AG08396 (cell line): ENCODE data around the gene JAKMIP3.

Source experiments
- DNase-seq: peaks from one replicate; pipeline ENCODE4 v3.0.0; 2012; ENCODE audit warnings: low spot score, mixed read lengths

JAKMIP3 gene

DNA sequence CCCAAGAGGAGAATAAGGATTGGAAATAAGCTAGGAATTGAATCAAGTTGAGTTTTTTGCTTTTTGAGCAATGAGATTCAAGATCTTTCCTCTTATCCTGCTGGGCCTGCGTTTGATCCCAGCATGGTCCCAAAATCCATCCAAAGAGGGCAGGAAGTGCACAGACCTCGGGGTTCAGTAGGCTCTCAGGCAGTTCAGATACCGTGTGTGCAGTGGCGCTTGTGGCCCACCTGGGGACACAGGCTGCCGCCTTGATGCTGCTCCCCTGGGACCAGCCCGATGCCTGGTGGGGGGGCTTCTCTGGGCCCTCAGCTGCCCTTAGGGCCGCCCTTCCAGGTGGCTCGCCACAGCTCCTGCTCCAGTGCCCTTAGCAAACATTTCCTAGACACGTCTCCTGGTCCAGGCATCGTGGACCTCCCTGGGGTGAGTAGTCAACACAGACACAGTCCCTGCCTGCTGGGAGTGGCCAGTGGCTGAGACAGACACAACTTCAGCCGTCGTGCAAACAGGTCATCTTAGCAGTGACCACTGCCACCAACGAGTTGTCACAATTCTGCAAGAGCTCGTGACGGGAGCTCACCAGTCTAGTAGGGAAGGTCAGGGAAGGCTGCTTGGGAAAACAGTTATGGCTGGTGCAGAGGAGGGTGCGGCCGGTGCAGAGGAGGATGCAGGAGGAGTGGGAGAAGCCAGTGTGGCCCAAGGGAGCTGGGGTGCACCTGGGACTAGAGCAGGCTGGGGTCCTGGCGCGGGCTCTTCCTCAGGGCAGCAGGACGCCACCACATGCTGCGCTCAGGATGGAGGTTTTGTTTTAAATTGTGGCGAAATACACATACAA, 21.7 kb upstream of the JAKMIP3 start:
- no peak for DNase-seq

GRCh38 chr10:132044803-132045202, 20.9 kb upstream of the JAKMIP3 start:
- DNase-seq: no peak

GRCh38 chr10:132045324-132045723, 20.4 kb upstream of the JAKMIP3 start:
- no peak for DNase-seq

DNA sequence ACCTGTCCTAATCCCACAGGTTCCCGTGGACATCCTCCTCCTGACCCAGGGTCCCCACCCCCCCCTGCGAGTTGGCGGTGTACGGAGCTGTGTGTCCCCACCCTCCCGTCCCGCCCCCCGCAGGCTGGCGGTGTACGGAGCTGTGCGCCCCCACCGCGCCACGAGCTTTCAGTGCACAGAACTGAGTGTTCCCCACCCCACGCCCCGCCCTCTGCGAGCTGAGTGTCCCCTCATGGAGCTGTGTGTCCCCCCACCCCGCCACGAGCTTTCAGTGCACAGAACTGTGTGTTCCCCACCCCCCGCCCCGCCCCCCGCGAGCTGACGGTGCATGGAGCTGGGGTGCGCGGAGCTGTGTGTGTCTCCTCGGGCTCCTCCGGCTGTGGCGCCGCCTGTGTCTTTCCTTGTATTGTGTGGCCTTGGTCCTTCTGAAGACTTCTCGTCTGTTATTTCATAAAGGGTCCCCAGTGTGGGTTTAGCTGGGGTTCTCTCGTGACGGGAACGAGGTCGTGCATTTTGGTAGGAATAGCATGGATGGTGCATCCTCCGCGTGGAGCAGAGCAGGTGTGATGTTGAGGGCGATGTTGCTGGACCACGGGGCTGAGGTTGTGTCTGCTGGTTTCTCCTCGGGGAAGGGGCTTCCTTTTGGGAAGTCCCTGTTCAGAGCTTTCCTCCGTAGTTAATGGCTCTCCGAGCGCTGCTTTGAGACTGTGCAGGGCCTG, 18.0 kb upstream of the JAKMIP3 start:
- no peak for DNase-seq

GRCh38 chr10:132048294-132048667, 17.5 kb upstream of the JAKMIP3 start:
- no peak for DNase-seq

GRCh38 chr10:132050191-132050590, 15.6 kb upstream of the JAKMIP3 start:
- no peak for DNase-seq

GRCh38 chr10:132052124-132052523, 13.6 kb upstream of the JAKMIP3 start:
- no peak for DNase-seq

- no peak for DNase-seq
These were observed 11.2 kb upstream of the JAKMIP3 start for GRCh38 chr10:132054564-132054963.

GRCh38 chr10:132055616-132056015, 10.1 kb upstream of the JAKMIP3 start:
- no peak for DNase-seq

GRCh38 chr10:132056663-132057062, 9.1 kb upstream of the JAKMIP3 start:
- DNase-seq: no peak

- no peak for DNase-seq
These were observed 8.5 kb upstream of the JAKMIP3 start for GRCh38 chr10:132057191-132057681.

DNA sequence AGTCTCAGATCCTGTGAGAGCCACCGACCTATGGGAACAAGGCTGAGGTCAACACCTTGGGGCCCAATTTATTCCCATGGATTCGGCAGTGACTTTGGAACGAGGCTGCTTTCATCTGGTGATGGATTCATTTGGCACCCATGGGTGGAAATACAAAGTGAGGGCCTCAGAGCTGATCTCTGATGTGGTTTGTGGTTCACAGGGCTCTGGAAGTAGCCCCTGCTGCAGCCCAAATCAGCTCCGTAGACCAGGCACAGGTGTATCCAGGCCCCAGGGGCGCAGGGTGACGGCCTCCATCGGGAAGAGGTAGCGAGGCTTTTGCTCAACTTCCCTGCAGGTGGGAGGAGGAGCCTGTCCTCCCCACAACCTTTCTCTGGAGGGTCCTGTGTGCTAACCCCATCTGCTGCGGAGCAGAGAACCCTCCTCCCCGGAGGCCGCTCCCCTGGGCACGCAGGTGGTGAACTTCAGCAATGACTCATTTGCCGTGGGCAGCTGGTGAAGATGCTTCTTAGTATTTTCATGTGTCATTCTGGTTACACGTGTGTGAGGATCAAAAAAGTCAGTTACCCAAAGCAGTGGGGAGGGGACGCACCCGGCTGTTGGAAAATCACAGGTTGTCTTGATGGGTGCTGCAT, 7.5 kb upstream of the JAKMIP3 start:
- DNase-seq: no peak

DNA sequence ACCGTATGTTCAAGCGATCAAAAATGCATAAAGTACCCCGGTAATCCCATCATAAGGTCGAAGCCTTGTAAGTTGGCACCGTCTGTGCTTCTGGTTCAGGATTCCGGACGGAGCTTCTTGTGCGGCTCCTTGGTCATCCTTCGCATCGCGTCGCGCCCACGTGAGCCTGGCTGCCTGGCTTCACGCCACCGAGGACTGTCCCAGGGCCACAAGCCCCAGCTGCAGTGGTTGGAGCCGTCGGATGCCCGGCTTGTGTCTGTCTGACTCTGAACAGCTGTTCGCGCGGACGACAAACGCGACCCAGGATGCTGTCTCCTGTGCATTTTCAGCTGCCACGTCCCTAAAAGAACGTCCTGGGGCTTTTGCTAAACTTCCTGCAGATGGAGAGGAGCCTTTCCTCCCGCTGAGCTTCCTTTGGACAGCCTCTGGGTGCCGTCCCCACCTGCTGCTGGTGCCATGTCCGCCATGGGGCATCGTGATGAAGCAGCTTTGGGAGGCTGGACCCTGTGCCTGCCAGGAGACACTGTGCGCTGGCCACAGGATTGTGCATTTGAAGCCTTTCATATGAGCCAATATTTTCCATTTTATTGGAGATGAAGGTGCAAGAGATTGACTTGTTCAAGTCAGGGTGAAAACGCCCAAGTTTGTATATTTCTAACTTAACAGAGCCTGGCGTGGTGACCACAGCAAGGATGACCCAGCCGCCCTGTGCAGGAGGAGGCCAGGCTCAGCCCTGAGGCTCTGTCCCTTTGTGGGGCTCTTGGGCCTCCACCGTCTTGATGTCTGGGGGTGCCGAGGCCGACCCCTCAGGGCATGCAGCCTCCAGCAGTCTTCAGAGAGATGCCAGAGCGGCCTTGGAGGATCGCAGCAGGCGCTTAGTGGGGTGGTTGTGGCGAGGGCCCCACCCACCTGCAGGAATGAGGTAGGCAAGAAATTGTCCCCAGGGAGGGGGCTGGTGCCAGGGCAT, 6.7 kb upstream of the JAKMIP3 start:
- no peak for DNase-seq

GRCh38 chr10:132059760-132060508, 5.8 kb upstream of the JAKMIP3 start:
- DNase-seq: no peak

DNA sequence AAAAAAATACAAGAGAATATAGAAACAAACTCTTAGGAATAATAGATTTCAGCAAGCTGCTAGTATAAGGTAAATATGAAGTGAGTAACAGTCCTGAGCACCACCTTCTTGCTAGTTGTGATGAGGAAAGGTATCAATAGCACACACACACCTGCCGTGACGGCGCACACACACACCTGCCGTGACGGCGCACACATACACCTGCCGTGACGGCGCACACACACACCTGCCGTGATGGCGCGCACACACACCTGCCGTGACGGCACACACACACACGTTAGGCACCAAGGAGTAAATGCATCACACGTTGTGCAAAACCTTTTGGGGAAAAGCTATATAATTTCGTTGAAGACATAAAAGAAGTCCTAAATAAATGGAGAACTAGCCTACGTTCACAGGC, 4.7 kb upstream of the JAKMIP3 start:
- no peak for DNase-seq

DNA sequence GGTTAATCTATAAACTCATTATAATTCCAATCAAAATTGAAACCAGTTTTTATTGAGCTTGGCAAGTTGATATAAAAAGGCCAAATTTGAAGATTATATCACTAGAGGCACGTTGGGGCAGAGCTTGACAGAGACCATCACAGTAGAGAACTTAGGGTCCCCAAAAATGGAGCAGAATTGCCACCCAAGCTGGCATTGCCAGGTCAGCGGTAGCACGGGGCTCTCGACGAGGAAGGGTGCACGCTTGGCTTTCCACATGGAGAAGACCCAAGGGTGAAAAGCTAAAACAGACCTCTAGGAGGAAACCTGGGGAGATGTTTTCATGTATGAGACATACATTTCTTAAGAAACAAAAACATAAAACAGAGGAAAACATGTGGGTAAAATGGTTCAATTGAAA, 4.3 kb upstream of the JAKMIP3 start:
- DNase-seq: no peak

- no peak for DNase-seq
These were observed 3.6 kb upstream of the JAKMIP3 start for GRCh38 chr10:132062116-132062515.

- DNase-seq: no peak
These were observed 2.9 kb upstream of the JAKMIP3 start for GRCh38 chr10:132062641-132063390.

- DNase-seq: no peak
These were observed 2.3 kb upstream of the JAKMIP3 start for GRCh38 chr10:132063432-132063831.

GRCh38 chr10:132064082-132064755, 1.5 kb upstream of the JAKMIP3 start:
- no peak for DNase-seq
